Activated naive CD8-positive, alpha-beta T cell treated with anti-CD3 and anti-CD28 coated beads, Interleukin-2, amount 50 U/mL, for 24 hours (primary cell): Measurements from ENCODE around the gene SLC9A9.
"Not testable (repeated sequence)": the region's sequence is repeated elsewhere in the genome, so short reads cannot be mapped to it uniquely, and the experiment has no call there.

Experiments used
- ATAC-seq: fragments of 150-1000 bp; cut with Tn5 transposase; one replicate; pipeline ENCODE4 v1.10.0; 2021
- DNase-seq: peaks from one replicate; pipeline ENCODE4 v3.0.0; 2021
- H3K27ac Mint-ChIP-seq: one replicate; pipeline ENCODE4 v1.8.0; 2021; ENCODE audit warnings: mild to moderate bottlenecking, mixed read lengths
- H3K27me3 Mint-ChIP-seq: one replicate; pipeline ENCODE4 v1.8.0; 2021; ENCODE audit warnings: mixed read lengths
- H3K36me3 Mint-ChIP-seq: one replicate; pipeline ENCODE4 v1.8.0; 2021; ENCODE audit warnings: low read depth, mixed read lengths
- H3K4me1 Mint-ChIP-seq: one replicate; pipeline ENCODE4 v1.8.0; 2021; ENCODE audit warnings: mixed read lengths
- H3K4me3 Mint-ChIP-seq: one replicate; pipeline ENCODE4 v1.8.0; 2021; ENCODE audit warnings: mild to moderate bottlenecking, moderate library complexity, mixed read lengths
- H3K9me3 Mint-ChIP-seq: one replicate; pipeline ENCODE4 v1.8.0; 2021; ENCODE audit warnings: mixed read lengths

SLC9A9 gene

DNA sequence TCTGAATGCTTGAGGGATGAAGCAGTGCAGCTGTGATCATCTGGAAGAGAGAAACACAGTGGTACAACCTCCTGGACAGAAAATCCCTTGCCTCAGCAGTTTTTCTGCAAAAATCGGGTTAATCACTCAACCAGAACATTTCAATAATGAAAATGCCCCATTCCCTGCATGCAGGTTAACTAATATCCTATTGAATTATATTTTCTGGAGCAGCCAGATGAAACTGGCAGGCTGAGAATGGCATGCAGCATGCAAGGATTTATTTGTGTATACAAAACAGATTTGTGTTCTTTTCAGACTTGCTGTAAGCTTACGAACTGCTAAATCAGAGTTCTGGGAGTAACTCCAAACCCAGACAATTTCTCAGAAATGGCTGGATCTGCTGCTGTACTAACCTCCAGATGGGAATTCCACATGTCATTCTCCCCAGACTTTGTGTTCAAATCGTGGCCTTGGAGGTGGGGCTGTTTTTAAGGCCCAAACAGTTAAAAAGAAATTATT, 39.1 kb downstream of the SLC9A9 start:
- ATAC-seq (no peak), DNase-seq (no peak)
- Mint-ChIP-seq H3K36me3 (peaks cover 4% of the 10 kb centered on the region), H3K4me3 (no peak overlapping the region), H3K27ac (no peak overlapping the region), H3K9me3 (no peaks in the 10 kb centered on the region), H3K4me1 (peaks cover 16% of the 10 kb centered on the region), H3K27me3 (no peaks in the 10 kb centered on the region)

DNA sequence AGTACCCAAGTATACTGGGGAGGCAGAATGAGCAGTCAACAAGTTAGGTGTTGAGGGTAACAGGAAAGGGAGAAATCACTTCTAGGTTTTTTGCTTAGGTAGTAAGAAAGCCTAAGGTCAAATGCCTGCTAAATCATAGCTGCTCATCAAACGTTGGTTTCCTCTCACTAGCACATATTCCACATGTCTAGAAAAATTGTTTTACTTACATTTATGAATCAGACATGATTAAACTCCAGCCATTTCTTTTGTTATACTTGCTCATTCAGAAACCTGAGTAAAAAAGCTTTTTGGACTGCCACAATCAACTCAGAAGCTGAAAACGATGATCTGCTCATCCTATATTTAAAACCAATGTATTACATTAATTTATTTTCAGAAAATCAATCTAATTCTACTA, 40.2 kb downstream of the SLC9A9 start:
- no peak for ATAC-seq
- Mint-ChIP-seq H3K27me3 (no peaks in the 10 kb centered on the region), H3K27ac (no peak overlapping the region), H3K4me3 (no peak overlapping the region), H3K4me1 (peaks cover 10% of the 10 kb centered on the region), H3K9me3 (no peaks in the 10 kb centered on the region), H3K36me3 (no peaks in the 10 kb centered on the region)
- no peak for DNase-seq

DNA sequence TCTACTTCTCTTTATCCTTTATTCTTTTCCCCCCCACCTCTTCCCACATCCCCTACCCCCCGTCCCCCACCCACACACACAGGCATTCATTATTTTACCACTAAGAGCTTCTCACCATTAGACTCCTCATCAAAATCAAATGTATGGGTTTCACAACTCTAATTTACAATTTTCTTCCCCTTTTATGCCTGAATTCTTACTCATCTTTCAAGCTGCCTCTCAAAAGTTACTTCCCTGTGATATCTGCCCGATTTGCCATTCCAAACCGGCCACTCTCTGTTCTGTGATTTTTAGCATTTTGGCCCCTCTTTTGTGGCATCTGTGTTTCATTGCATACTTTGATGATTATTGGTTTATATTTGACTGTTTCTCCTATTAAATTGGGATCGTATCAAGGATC, 42.2 kb downstream of the SLC9A9 start:
- H3K4me1 Mint-ChIP-seq = peaks cover 5% of the 10 kb centered on the region
- no peaks in the 10 kb centered on the region for H3K36me3 Mint-ChIP-seq
- H3K27ac Mint-ChIP-seq = no peak overlapping the region
- H3K27me3 Mint-ChIP-seq = no peaks in the 10 kb centered on the region
- DNase-seq (no peak), ATAC-seq (no peak)
- no peak overlapping the region for H3K4me3 Mint-ChIP-seq
- no peaks in the 10 kb centered on the region for H3K9me3 Mint-ChIP-seq

DNA sequence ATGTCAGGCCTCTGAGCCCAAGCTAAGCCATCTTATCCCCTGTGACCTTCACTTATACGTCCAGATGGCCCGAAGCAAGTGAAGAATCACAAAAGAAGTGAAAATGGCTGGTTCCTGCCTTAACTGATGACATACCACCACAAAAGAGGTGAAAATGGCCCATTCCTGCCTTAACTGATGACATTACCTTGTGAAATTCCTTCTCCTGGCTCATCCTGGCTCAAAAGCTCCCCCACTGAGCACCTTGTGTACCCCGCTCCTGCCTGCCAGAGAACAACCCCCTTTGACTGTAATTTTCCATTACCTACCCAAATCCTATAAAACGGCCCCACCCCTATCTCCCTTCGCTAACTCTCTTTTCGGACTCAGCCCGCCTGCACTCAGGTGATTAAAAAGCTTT, 42.8 kb downstream of the SLC9A9 start:
- not testable (repeated sequence) for H3K27me3 Mint-ChIP-seq, H3K4me1 Mint-ChIP-seq, ATAC-seq, H3K9me3 Mint-ChIP-seq, DNase-seq, H3K4me3 Mint-ChIP-seq, H3K36me3 Mint-ChIP-seq, H3K27ac Mint-ChIP-seq

DNA sequence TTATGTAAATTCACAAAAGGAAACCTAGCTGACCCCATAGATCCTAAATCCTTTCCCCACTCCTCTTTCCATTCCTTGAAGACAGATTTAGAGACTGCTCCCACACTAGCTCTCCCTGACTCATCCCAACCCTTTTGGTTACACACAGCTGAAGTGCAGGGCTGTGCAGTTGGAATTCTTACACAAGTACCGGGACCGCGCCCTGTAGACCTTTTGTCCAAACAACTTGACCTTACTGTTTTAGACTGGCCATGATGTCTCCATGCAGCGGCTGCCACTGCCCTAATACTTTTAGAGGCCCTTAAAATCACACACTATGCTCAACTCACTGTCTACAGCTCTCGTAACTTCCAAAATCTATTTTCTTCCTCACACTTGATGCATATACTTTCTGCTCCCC, 47.2 kb downstream of the SLC9A9 start:
- not testable (repeated sequence) for H3K4me3 Mint-ChIP-seq, H3K27me3 Mint-ChIP-seq, DNase-seq, H3K36me3 Mint-ChIP-seq, H3K27ac Mint-ChIP-seq, ATAC-seq, H3K9me3 Mint-ChIP-seq, H3K4me1 Mint-ChIP-seq

DNA sequence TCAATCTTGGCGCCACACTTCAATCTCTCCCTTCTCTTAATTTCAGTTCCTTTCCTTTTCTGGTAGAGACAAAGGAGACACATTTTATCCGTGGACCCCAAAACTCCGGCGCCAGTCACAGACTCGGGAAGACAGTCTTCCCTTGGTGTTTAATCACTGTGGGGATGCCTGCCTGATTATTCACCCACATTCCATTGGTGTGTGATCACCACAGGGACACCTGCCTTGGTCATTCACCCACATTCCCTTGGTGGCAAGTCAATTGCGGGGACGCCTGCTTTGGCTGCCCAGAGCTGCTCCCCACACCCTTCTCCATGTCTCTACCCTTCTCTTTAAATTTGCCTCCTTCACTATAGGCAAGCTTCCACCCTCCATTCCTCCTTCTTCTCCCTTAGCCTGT, 50.1 kb downstream of the SLC9A9 start:
- H3K27me3 Mint-ChIP-seq, H3K9me3 Mint-ChIP-seq, H3K4me3 Mint-ChIP-seq, DNase-seq, H3K36me3 Mint-ChIP-seq, H3K4me1 Mint-ChIP-seq, ATAC-seq, H3K27ac Mint-ChIP-seq: not testable (repeated sequence)

DNA sequence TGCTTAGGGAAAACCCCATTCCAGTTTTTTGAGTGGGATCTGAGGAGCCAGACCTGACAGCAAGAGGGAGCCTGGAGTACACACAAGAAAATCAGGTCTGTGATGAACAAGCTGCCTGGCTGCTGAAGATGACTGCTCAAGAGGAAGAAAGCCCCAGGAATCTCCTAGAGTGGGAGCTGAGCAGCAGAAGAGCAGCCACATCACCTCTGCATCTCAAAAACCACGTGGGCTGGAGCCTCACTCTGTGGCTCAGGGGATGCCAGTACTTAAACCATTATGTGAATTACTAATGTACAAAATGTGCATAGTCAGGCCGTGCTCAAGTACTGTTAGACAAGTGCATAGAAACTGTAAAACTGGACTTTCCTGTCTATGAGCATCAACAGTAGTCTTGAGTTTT, 52.4 kb downstream of the SLC9A9 start:
- Mint-ChIP-seq H3K36me3 (peaks cover 13% of the 10 kb centered on the region), H3K4me1 (no peaks in the 10 kb centered on the region), H3K9me3 (peaks cover 11% of the 10 kb centered on the region), H3K4me3 (no peak overlapping the region), H3K27me3 (no peaks in the 10 kb centered on the region), H3K27ac (no peak overlapping the region)
- ATAC-seq (no peak), DNase-seq (no peak)

DNA sequence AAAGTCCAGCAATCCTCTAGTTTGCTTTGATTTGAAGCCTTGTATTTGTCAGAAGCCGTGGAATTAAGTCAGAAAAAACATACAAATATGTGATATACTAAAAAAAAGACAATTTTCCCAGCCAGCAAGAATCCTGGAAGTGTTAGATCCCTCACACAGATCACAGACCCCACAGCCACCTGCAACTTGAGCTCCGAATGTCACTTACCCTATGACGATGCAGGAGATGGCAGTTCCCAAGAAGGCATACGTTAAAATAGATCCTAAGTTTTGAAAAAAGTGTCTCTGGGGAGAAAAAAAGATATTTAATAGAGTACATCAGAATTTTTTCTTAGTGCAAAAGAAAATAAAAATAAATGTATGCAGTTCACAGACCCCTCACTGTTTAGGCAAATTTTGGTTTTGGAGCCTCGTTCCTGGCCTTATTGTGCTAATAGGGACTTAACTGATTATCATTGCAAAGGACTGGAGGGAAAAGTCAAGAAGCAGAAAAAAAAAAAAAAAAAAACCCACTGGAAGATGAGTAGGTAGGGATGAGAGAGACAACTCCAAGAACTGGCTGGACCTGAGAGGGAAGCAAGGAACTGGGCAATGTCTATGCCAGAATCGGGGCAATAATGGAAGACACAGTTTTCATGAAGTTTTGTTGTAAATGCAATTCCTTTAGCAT, 53.3 kb downstream of the SLC9A9 start:
- H3K9me3 Mint-ChIP-seq = peaks cover 11% of the 10 kb centered on the region
- H3K27ac Mint-ChIP-seq = no peak overlapping the region
- no peaks in the 10 kb centered on the region for H3K4me1 Mint-ChIP-seq
- ATAC-seq (no peak), DNase-seq (no peak)
- peaks cover 13% of the 10 kb centered on the region for H3K36me3 Mint-ChIP-seq
- H3K27me3 Mint-ChIP-seq = no peaks in the 10 kb centered on the region
- no peak overlapping the region for H3K4me3 Mint-ChIP-seq

DNA sequence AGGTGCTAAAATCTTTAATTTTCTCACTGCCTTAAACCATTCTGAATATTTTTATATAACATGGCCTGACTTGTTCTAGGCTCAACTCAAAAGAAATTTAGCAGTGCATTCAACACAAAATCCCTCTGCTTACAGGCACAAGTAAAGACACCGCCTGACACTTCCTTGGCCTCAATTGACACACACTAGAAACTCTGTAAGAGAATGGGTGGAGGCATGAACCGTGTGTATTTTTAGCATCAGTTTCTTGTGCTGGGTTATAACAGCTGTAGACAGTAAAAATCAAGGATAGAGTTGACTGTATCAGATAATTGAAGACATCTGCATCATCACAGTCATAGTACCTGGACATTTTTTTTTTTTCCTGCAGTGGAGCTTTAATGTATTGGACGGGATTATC, 54.3 kb downstream of the SLC9A9 start:
- Mint-ChIP-seq H3K27me3 (no peaks in the 10 kb centered on the region), H3K4me1 (no peaks in the 10 kb centered on the region), H3K27ac (no peak overlapping the region), H3K9me3 (peaks cover 11% of the 10 kb centered on the region), H3K36me3 (peaks cover 13% of the 10 kb centered on the region), H3K4me3 (no peak overlapping the region)
- ATAC-seq (no peak), DNase-seq (no peak)

DNA sequence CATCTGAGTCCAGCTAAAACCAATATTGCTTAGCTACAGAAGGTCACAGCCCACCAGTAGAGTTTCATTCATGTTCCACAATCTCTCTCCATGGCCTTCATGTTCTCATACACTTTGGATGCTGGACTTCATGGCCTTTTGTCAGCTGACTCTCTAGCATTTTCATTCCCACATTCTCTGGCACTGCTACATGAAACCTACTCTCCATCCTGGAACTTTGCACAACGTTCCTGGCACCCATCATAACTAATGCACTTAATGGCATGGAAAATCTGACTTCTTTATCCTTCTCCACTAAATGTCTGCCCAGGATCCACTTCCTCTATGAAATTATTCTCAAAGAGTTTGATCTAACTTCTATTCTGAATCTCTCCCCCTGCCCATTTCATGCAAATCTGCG, 56.9 kb downstream of the SLC9A9 start:
- H3K27ac Mint-ChIP-seq = no peak overlapping the region
- no peak overlapping the region for H3K4me3 Mint-ChIP-seq
- no peaks in the 10 kb centered on the region for H3K27me3 Mint-ChIP-seq
- peaks cover 11% of the 10 kb centered on the region for H3K9me3 Mint-ChIP-seq
- DNase-seq = no peak
- H3K4me1 Mint-ChIP-seq = no peaks in the 10 kb centered on the region
- H3K36me3 Mint-ChIP-seq = peaks cover 14% of the 10 kb centered on the region
- ATAC-seq = no peak

DNA sequence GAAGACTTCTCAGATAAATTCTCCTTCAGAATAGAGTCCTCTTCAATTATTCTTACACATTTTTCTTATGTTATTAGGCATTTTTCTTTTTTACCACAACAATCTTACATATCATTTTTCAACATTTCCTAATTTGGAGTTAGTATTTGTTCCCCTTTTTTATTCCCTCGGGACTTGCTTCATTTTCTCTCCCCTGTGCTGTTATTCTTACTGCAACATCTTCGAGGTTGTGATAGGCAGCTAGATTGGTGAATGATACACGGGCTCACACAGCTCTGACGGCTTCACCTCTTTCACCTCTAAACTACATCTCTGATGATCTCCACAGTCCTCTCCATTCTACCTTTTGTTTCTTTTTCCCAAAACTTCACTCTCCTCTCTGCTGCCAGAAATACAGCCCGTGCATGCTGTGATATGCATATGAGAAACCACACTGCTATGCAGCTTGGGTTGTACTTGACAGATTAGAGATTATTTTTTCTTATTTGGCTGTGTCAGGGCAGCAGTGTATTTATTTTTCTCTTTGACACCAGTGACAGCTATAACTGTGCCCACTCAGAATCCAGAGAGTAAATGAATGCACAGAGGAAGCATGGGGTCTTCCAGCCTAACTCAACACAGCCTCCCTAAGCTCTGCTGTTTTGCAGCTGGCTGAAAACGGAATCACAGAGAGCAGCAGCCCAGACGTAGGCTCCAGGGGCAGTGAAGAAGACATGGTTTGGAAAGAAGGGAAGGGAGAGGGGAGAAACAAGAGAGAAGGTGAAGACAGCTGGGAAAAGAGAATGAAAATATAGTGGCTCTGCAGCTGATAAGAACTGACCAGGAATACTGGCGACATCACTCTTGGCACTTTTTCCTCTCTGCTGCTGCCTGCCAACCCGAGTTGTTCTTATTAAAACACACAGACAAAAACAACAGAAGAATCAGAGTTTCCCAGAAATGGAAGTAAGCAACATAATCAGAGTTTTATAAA, 61.8 kb downstream of the SLC9A9 start:
- Mint-ChIP-seq H3K27me3 (no peaks in the 10 kb centered on the region), H3K4me1 (peaks cover 7% of the 10 kb centered on the region), H3K27ac (no peak overlapping the region), H3K36me3 (peaks cover 11% of the 10 kb centered on the region), H3K9me3 (peaks cover 7% of the 10 kb centered on the region), H3K4me3 (no peak overlapping the region)
- DNase-seq = no peak
- ATAC-seq = no peak

DNA sequence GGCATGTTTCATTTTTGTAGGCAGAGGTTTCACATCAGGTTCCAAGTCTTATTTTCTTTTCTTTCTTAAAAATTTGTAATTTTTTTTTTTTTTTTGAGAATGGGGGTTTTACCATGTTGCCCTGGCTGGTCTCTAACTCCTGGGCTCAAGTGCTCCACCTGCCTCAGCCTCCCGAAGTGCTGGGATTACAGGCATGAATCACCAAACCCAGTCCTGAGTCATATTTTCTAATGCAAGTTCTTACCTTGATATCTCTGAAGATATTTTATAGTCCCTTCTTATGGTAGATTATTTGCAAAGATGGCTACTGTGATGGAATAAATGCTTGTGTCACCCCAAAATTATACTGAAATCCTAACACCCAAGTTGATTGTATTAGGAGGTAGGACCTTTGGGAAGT, 63.8 kb downstream of the SLC9A9 start:
- H3K27me3 Mint-ChIP-seq = no peaks in the 10 kb centered on the region
- no peak for ATAC-seq

DNA sequence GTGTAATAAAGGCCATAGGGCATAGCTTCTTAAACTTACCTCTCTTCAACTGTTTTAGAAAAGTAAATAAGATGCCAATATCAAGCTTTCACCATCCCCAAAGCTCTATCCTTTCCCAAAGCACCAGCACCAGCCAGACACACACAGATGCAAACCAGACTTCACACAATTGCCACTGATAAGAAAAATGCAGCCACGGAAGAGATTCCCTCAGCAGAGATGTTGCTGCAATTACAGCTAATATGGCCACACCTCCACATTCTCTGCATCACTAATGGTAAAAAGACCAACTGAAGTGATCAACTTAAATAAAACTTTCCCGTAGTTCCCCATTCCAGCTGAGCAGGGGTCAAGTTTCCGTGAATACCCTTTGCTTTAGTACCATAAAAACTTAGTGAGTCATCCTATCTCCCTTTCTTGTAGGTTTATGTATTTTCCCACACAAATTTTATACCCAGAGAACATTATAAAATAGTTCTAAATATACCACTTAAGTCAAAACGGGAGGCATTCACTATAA, 64.4 kb downstream of the SLC9A9 start:
- Mint-ChIP-seq H3K4me3 (no peak overlapping the region), H3K27ac (no peak overlapping the region), H3K27me3 (no peaks in the 10 kb centered on the region), H3K9me3 (peaks cover 4% of the 10 kb centered on the region), H3K36me3 (peaks cover 7% of the 10 kb centered on the region), H3K4me1 (peaks cover 7% of the 10 kb centered on the region)
- ATAC-seq (no peak), DNase-seq (no peak)

More for the DNA sequence above, 63.8 kb downstream of the SLC9A9 start:
- DNase-seq = no peak
- H3K9me3 Mint-ChIP-seq = peaks cover 4% of the 10 kb centered on the region
- H3K27ac Mint-ChIP-seq = no peak overlapping the region
- peaks cover 7% of the 10 kb centered on the region for H3K36me3 Mint-ChIP-seq
- H3K4me1 Mint-ChIP-seq = peaks cover 7% of the 10 kb centered on the region
- H3K4me3 Mint-ChIP-seq = no peak overlapping the region

DNA sequence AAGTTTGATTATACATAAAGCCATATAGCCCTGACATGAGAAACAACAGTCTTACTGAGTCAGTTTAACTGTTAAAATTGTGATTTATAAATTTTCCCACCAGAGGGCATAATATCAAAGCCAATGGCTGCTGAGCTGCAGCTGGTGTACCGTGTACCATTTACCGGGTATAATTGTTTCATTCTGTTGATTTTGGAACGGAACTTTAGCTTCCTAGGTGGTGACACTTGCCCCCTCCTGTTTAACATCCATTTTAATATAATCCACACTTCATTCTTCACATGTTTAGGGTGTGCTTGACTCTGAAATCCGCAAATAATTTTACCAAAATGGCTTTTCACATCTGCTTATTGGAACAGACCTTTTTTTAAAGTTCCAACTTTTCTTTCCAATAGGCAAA, 72.8 kb downstream of the SLC9A9 start:
- peak; percentile 83 for ATAC-seq
- Mint-ChIP-seq H3K27ac (no peak overlapping the region), H3K4me3 (no peak overlapping the region), H3K9me3 (no peaks in the 10 kb centered on the region), H3K36me3 (no peaks in the 10 kb centered on the region), H3K27me3 (no peaks in the 10 kb centered on the region), H3K4me1 (no peaks in the 10 kb centered on the region)
- DNase-seq = no peak

DNA sequence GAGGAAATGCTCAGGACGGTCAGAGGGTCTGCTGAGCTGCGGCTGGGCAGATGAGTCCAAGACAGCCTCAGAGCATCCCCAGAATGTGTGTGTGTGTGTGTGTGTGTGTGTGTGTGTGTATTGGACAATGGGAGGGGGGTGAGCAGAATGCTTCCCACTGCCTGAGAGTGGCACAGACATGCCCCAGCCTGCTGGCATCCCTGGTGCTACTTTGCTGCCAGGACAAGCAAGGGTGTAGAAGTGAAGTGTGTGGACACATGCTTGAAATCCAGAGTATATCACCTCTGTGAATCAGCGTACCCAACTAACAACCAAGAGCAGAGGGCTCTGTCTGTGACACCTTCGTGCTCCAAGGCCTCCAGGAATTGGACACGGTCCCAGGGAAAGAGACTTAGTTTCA, 76.3 kb downstream of the SLC9A9 start:
- DNase-seq (no peak), ATAC-seq (no peak)
- no peaks in the 10 kb centered on the region for H3K9me3 Mint-ChIP-seq
- no peaks in the 10 kb centered on the region for H3K27me3 Mint-ChIP-seq
- H3K36me3 Mint-ChIP-seq = no peaks in the 10 kb centered on the region
- H3K4me3 Mint-ChIP-seq = no peak overlapping the region
- no peaks in the 10 kb centered on the region for H3K4me1 Mint-ChIP-seq
- H3K27ac Mint-ChIP-seq = no peak overlapping the region
